OCI-LY7 (cell line): ENCODE data around the gene DZIP1L. TPM values are rescaled to one million over a fixed set of nuclear protein-coding genes. Genes with fewer than 3 reads are reported as not detected.

ENCODE experiments used
- BruUV-seq: library from RNA; stranded (reverse); fragments of 400-500 nt; replicated peaks from 2 replicates; lab custom pipeline; 2021; lab: Mats Ljungman, UMichigan
- CTCF ChIA-PET: fragments of 300-600 bp; sonication (Branson Sonifier 250); formaldehyde crosslinking; loops from one replicate; lab custom pipeline; 2022; ENCODE audit warnings: antibody characterized with exemption; ENCODE audit not compliant: unreplicated experiment; lab: Charles Lee
- POLR2A ChIA-PET: fragments of 300-600 bp; sonication (Branson Sonifier 250); formaldehyde crosslinking; loops from one replicate; lab custom pipeline; 2022; ENCODE audit warnings: antibody characterized with exemption; lab: Charles Lee
- DNase-seq: peaks from one replicate; pipeline ENCODE4 v3.0.0-alpha.2; 2015; ENCODE audit warnings: low spot score
- H2AFZ ChIP-seq: fragments of 200-600 bp; sonication (generic), shearing (Covaris generic); 2 replicates; pipeline ENCODE4 v1.6.1; 2014; ENCODE audit warnings: mild to moderate bottlenecking, antibody characterized with exemption, low read length, moderate library complexity
- H3K27ac ChIP-seq: fragments of 200-600 bp; sonication (generic); 2 replicates; pipeline ENCODE4 v1.5.1; 2014; ENCODE audit warnings: mixed run types, low read depth, mild to moderate bottlenecking, moderate library complexity, low read length, inconsistent platforms; ENCODE audit not compliant: poor library complexity, severe bottlenecking
- H3K36me3 ChIP-seq: fragments of 200-600 bp; sonication (generic); 2 replicates; pipeline ENCODE4 v1.6.1; 2014; ENCODE audit warnings: mild to moderate bottlenecking, antibody characterized with exemption, low read length, moderate library complexity, mixed read lengths; ENCODE audit not compliant: insufficient read depth
- H3K4me1 ChIP-seq: fragments of 200-600 bp; sonication (generic); 2 replicates; pipeline ENCODE4 v1.5.1; 2014; ENCODE audit warnings: mild to moderate bottlenecking, low read length; ENCODE audit not compliant: insufficient read depth, poor library complexity, severe bottlenecking
- H3K4me2 ChIP-seq: fragments of 200-600 bp; sonication (generic); 2 replicates; pipeline ENCODE4 v1.6.1; 2014; ENCODE audit warnings: mild to moderate bottlenecking, low read length
- H3K4me3 ChIP-seq: fragments of 200-600 bp; sonication (generic); 2 replicates; pipeline ENCODE4 v1.5.1; 2014; ENCODE audit warnings: mild to moderate bottlenecking, low read depth, low read length; ENCODE audit not compliant: poor library complexity, severe bottlenecking
- H3K79me2 ChIP-seq: fragments of 200-600 bp; sonication (generic); 2 replicates; pipeline ENCODE4 v1.6.1; 2016; ENCODE audit warnings: low read depth, mild to moderate bottlenecking, low read length, moderate library complexity, mixed read lengths; ENCODE audit not compliant: insufficient read depth
- H3K9me2 ChIP-seq: fragments of 200-600 bp; sonication (generic); 2 replicates; pipeline ENCODE4 v1.6.1; 2016; ENCODE audit warnings: mild to moderate bottlenecking, low read length, mixed read lengths; ENCODE audit not compliant: insufficient read depth
- H3K9me3 ChIP-seq: fragments of 200-600 bp; sonication (generic); 2 replicates; pipeline ENCODE4 v1.6.1; 2014; ENCODE audit warnings: mild to moderate bottlenecking, mixed run types, low read length, mixed read lengths
- H4K20me1 ChIP-seq: fragments of 200-600 bp; sonication (generic); 2 replicates; pipeline ENCODE4 v1.6.1; 2014; ENCODE audit warnings: mild to moderate bottlenecking, antibody characterized with exemption, low read length, moderate library complexity, mixed read lengths; ENCODE audit not compliant: insufficient read depth
- CTCF ChIP-seq: fragments of 200-600 bp; sonication (generic); conservative IDR thresholded peaks from 2 replicates; pipeline ENCODE4 v1.5.1; 2014; ENCODE audit warnings: mild to moderate bottlenecking, antibody characterized with exemption, low read length, moderate library complexity, mixed read lengths
- EZH2phosphoT487 ChIP-seq: fragments of 200-600 bp; sonication (generic); IDR thresholded peaks from 2 replicates; pipeline ENCODE4 v1.6.1; 2018; ENCODE audit warnings: low read depth, borderline replicate concordance, mild to moderate bottlenecking, mixed run types, antibody characterized with exemption, low read length, moderate library complexity, mixed read lengths
- intact Hi-C: fragments of 100-400 bp; cut with micrococcal nuclease; formaldehyde crosslinking; loops from one replicate; pipeline ENCODE4 v1.10.0; 2022; ENCODE audit not compliant: unreplicated experiment
- total RNA-seq, 2 experiments: library from RNA; depleted of rRNA in 1 of 2; stranded (reverse); fragments of >200 nt in 1 of 2; shearing (Covaris generic) in 1 of 2; gene quantifications; 2 replicates each; pipeline ENCODE4 v1.2.3, GENCODE V29; 2014 to 2022

DZIP1L gene
- total RNA-seq, 2 experiments from 2014 or later: not detected

- H3K36me3 ChIP-seq: no peaks in the 10 kb centered on the region
- intact Hi-C loops: loop anchor here (1.0 kb wide), 1 partner anchor 51 kb away; no protein-coding TSS in a partner anchor
- no peaks in the 10 kb centered on the region for H3K4me1 ChIP-seq
- H3K27ac ChIP-seq: no peak overlapping the region
- TF ChIP-seq EZH2phosphoT487 (no peak), CTCF (peak; percentile 84)
- H2AFZ ChIP-seq: no peak overlapping the region
- no TSS peak for BruUV-seq
- no peaks in the 10 kb centered on the region for H4K20me1 ChIP-seq
- no peaks in the 10 kb centered on the region for H3K9me3 ChIP-seq
- no peak overlapping the region for H3K4me3 ChIP-seq
- ChIA-PET POLR2A (no interaction called here), CTCF (interaction anchor here (1.1 kb wide), 1 partner anchor 50 kb away, joined by 3 read pairs; no protein-coding TSS in a partner anchor)
- no peak overlapping the region for H3K4me2 ChIP-seq
- no peaks in the 10 kb centered on the region for H3K79me2 ChIP-seq
- no peaks in the 10 kb centered on the region for H3K9me2 ChIP-seq
- DNase-seq: peak; percentile 49
Measured at GRCh38 chr3:138118612-138119422, 3.4 kb upstream of the DZIP1L start.

GRCh38 chr3:138114431-138114918 is 933 bp downstream of the DZIP1L start:
- Histone ChIP-seq H3K79me2 (no peaks in the 10 kb centered on the region), H3K4me2 (no peak overlapping the region), H3K4me1 (no peaks in the 10 kb centered on the region), H3K27ac (no peak overlapping the region), H3K36me3 (no peaks in the 10 kb centered on the region), H3K4me3 (no peak overlapping the region), H2AFZ (no peak overlapping the region), H3K9me2 (no peaks in the 10 kb centered on the region), H3K9me3 (no peaks in the 10 kb centered on the region), H4K20me1 (no peaks in the 10 kb centered on the region)
- POLR2A ChIA-PET: no interaction called here
- intact Hi-C loops: no loop called here
- CTCF ChIA-PET: no interaction called here
- DNase-seq: no peak
- TF ChIP-seq EZH2phosphoT487 (no peak), CTCF (no peak)
- BruUV-seq: no TSS peak

- Histone ChIP-seq H3K27ac (no peak overlapping the region), H3K4me3 (no peak overlapping the region), H4K20me1 (no peaks in the 10 kb centered on the region), H3K79me2 (no peaks in the 10 kb centered on the region), H3K4me2 (no peak overlapping the region), H3K9me2 (no peaks in the 10 kb centered on the region), H3K9me3 (no peaks in the 10 kb centered on the region), H3K4me1 (no peaks in the 10 kb centered on the region), H3K36me3 (no peaks in the 10 kb centered on the region), H2AFZ (no peak overlapping the region)
- DNase-seq: no peak
- no peak for TF ChIP-seq CTCF
- TF ChIP-seq EZH2phosphoT487: no peak
- CTCF ChIA-PET: no interaction called here
- BruUV-seq: no TSS peak
- POLR2A ChIA-PET: no interaction called here
- intact Hi-C loops: no loop called here
Measured at GRCh38 chr3:138113326-138113725, 2.1 kb downstream of the DZIP1L start.
